Fibroblast of skin of scalp (primary cell): ENCODE results near the gene HYOU1.
"Not testable (repeated sequence)": the region's sequence is repeated elsewhere in the genome, so short reads cannot be mapped to it uniquely, and the experiment has no call there.

ENCODE experiments used
- DNase-seq: peaks from one replicate; pipeline ENCODE4 v3.0.0-alpha.2; 2013

Gene HYOU1

DNA sequence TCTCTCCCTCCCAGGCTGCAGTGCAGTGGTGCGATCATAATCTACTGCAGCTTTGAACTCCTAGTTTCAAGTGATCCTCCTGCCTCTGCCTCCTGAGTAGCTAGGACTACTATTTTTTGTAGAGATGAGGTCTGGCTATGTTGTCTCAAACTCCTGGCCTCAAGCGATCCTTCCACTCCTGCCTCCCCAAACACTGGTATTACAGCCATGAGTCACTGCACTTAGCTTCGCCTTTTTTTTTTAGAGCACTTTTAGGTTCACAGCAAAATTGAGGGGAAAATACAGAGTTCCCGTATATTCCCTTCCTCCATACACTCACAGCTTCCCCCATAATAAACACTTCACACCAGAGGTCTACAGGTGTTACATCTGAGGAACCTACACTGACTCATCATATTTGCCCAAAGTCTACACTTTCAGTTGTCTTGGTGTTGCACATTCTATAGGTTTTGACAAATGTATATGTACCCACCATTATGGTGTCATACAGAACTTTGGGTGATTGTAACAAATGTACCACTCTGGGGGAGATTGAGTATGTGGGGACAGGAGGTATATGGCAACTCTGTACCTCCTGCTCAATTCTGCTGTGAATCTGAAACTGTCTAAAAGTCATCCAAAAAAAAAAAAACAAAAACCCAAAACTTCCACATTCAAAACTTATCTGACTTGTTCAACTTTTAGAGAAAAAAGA is 15.0 kb downstream of the HYOU1 start:
- DNase-seq = no peak

DNA sequence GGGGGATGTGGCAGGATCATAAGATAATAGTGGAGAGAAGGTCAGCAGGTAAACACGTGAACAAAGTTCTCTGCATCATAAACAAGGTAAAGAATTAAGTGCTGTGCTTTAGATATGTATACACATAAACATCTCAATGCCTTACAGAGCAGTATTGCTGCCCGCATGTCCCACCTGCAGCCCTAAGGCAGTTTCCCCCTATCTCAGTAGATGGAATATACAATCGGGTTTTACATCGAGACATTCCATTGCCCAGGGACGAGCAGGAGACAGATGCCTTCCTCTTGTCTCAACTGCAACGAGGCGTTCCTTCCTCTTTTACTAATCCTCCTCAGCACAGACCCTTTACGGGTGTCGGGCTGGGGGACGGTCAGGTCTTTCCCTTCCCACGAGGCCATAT is 17.5 kb downstream of the HYOU1 start:
- not testable (repeated sequence) for DNase-seq

DNA sequence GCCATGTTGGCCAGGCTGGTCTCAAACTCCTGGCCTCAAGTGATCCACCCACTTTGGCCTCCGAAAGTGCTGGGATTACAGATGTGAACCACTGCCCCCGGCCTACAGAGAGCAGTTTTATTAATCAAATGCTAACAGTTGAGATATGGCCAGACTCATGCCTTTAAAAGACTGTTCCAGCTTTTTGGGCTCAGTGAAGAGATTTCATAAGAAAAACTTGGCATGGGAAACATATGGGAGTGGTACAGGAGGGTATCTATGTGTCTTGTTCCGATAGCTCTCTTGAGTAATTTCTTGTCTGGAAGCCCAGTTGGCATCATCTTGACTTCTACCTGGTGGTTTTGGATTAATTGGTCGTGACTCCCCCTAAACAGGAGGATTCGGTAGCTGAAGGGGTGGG is 18.1 kb downstream of the HYOU1 start:
- no peak for DNase-seq

DNA sequence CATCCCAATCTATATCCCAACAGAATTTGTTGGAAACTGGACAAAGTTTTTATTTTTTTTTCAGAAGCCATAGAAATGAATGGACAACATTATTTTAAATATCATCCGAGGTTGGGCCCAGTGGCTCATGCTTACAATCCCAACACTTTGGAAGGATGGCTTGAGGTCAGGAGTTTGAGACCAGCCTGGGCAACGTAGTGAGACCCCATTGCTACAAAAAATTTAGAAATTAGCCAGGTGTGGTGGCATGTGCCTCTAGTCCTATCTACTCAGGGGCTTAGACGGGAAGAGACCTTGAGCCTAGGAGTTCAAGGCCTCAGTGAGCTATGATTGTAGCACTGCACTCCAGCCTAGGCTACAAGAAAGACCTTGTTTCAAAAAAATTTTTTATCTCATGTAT is 22.2 kb downstream of the HYOU1 start:
- DNase-seq = no peak

DNA sequence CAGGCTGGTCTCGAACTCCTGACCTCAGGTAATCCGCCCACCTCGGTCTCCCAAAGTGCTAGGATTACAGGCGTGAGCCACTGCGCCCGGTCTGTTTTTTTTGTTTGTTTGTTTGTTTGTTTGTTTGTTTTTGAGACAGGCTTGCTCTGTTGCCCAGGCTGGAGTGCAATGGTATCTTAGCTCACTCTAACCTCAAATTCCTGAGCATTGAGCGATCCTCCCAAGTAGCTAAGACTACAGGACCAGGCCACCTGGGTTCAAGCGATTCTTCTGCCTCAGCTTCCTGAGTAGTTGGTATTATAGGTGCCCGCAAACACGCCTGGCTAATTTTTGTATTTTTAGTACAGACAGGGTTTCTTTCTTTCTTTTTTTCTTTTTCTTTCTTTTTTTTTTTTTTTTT is 23.6 kb downstream of the HYOU1 start:
- DNase-seq = not testable (repeated sequence)

DNA sequence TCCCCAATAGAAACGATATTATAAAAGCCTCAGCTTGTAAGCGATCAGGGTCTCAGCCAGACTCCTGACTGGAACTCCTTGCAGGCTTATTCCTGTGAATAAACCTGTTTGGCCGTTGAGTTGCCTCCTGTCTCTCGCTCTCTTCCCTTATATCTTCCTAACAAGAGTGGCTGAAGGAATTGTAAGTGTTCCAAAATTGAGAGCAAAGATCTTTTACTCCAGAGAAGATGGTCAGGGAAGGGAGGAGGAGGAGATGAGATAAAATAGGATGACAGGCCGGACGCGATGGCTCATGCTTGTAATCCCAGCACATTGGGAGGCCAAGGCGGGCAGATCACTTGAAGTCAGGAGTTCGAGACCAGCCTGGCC is 25.1 kb downstream of the HYOU1 start:
- no peak for DNase-seq

DNA sequence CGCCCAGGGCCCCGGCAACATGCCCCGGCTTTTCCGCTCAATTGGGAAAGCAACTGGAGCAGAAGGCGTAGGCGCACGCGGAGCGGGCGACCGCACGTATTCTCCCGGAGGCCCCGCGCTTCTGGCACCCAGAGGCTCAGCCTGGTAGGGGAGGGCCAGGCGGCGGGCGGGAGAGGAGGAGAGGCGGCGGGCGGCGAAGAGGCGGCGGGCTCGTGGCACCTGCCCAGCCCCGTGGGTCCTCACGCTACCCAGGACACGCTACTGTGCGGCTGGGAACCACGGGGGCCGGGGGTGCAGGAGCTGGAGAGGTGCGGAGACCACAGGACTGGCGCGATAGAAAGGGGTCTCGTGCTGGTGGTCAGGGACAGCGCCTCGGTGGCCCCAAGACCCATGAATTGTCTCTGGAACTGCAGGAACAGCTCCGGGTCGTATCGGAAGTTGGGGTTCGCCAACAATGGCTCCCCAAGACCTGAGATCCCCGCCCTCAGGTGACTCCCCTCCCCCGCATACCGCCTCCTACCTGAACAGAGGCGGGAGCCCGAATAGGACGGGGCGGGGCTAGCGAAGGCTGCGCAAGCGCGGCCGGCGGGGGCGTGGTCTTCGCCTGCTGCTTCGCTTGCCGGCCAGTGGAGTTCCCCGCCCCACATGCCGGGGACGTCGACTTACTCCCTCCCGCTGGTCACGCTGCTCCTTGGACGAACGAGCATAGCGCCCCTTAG is 26.5 kb downstream of the HYOU1 start, which contains the start of gene SLC37A4:
Gene SLC37A4, minus strand, starts transcription at position 549 of the 719 bp plus-strand sequence.
- peak; percentile 97 for DNase-seq

DNA sequence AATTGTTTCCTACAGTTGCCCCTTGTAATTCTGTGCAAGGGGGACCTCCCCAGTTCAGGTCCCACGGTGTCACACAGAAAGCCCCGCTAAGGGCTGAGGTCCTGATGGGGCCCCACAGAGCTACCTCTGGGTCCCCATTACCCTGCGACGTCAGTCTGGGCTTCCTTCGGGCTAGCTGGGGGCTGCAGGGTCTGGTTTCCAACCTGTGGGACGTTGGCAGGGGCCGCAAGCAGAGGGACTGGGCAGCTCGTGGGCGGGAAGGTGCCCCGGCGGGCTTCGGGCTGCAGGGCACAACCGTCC is 27.0 kb downstream of the HYOU1 start:
- DNase-seq = no peak

DNA sequence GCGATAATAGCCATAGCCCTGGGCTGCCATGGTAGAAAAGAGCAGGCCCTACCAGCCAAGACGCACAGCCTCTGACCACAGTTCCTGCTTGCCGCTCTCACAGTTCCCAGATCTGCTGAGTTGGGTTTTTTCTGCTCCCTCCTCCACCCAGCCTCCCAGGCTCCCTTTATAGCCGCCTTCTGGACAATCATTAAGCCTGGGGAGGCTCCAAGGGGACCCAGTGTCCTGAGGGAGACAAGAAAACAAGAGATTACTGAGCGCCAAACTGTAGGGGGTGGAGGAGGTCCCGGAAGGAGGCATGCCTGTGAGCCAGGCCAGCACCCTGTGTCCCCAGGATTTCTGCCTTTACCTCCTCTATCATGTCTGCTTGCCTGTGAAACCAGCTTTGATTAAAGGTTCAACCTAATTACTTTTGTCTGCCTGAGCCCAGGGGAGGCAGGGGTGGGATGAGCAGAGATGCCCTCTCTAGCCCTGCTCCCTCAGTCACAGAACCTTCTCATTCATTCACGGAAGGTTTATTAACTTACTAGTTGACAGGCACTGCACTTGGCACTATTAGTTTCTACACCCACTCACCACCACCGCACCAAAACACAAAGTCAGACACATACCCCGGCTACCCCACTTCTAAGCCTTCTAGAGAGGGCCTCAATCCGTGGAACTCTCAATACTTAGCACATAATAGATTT is 27.5 kb downstream of the HYOU1 start:
- DNase-seq = no peak

DNA sequence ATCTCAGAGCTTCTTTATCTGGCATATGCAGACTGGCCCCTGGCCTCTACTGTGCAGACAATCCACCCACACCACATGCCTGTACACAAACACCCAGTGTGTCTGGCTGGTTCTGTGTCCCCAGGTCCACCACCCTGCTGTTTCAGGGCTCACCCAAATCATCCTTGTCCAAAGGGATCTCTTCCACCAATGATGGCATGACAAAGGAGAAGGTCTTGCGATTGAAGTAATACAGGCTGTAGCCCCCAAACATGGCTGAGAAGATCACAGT is 28.0 kb downstream of the HYOU1 start:
- no peak for DNase-seq

DNA sequence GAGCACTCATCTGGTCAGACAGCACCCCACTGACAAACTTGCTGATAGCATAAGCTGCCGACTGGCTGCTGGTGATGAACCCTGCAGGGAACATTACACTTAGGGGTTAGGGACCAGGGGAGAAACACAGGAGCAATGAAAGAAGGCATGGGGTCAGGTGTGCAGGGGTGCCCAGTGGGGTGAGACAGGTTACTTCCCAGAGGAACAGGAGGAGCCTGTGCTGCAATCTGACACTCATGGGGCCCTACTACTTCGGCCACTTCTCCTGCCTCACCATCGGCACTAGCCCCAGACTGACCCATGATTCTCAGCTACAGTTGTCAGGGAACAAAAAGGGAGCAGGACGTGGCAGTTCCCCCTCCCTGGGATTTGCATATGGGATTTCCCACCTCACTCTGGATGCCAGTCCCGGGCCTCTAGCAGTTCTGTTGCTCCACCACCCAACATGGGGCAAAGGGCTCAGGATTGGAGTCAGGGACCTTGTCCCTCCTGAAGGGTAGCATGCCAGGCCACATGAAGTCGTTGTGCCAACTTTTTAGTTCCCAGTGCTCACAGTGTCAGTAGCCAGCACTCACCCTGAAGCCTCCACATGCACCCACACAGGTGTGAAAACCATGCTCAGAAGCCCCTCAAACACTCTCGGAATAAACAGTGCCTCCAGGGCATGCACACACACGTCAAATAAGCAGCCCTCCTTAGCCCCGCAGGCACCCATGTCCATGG is 28.5 kb downstream of the HYOU1 start:
- no peak for DNase-seq

DNA sequence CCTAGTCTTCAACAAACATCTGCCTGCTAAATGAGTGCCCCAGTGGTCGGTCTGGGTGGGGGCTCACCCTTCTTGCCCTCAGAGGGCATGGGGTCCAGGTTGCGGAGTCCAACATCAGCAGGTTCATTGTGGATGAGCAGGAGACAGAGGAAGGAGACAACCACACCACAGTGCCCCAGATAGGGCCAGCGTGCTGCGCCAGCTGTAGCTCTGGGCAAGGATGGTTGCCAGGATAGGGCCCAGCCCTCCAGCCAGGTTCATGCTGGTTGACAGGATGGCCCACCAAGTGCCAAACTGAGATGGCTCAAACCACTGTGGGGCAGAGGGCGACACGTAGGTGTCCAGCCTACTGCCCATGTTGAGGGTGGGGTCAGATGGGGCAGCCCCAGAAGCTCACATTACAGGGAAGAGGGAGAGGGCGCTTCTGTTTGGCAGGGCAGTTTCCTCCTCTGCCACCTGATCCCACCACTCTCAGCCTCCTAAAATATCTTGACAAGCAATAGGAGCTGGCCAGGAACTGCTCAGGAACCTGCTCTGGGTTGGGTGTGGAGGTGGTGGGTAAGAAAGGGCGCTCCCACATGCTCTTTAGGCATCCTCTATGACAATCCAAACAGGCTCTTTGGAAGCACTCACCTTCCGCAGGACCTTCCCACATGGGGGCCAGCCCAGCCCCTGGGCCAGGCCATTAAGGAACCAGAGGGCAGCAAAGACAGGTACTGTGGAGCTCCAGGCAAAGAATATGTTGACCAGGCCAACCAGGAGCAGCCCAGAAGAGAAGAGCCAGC is 29.3 kb downstream of the HYOU1 start:
- DNase-seq = no peak

DNA sequence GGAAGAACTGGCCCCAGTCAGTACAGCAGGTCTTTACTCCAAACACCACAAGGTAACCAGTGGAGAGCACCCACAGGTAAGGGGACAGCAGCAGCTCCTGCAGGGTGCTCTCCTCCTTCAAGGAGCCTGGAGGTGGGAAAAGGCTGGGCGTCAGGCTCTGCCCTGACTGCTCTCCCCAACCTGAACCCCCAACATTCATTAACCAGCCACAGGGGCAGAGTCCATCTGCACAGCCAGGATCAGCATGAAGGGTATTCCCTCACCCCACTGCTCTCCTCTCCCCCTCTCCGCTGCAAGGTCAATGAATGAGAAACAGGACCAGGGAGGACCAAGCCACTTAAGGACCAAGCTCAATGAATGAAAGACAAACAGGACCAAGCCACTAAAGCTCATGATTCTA is 30.0 kb downstream of the HYOU1 start:
- no peak for DNase-seq

DNA sequence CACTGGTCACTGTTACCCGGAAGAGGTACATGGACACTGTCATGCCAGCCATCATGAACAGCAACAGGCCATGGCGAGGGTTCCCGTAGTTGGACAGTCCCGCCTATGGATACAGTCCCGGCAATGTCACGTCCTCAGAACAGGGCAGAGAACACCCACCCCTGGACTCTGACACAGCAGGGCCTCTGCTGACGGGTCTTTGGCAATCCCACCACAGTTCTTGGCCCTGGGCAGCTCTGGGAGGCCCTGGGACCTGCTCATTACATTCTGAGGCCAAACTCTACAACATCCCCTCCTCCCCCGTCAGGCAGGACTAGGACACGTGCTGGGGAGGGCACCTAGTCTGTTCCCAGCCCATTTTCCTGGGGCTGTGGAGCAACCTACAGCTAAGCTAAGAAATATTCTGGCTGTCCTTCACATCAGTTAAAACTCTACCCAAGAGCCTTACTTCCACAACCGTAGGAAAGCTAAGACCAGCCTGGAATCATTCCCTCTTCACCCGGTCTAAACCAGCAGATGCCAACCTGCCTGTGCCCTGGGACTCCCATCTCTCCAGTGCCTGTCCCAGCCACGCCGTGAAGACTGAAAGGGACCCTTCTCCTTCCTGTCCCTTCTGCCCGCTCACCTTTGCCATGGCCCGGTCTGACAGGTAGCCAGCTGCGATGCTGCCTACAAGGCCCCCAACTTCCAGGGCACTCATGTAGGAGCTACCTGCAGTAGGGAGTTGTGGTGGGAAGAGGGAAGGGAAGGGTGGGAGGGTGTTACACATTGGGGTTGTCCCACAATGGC is 30.8 kb downstream of the HYOU1 start:
- DNase-seq = no peak

DNA sequence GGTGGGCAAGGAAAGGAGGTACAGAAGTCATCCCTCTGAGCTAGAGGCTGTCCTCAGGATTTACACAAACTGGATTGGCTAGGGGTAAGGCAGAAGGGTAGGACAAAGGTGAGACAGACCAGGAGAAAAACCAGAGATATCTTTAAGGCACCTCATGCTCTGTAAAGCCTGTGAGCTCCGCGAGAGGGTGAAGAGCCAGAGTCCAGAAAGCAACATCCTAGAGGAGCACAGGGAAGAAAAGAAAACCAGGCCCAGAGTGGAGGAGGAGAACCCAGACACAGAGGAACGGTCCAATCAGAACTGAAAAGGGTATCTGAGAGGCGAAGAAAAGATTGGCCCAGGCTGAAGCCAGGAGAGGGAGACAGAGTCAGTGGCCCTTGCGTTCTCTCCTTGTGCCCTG is 31.5 kb downstream of the HYOU1 start:
- no peak for DNase-seq

DNA sequence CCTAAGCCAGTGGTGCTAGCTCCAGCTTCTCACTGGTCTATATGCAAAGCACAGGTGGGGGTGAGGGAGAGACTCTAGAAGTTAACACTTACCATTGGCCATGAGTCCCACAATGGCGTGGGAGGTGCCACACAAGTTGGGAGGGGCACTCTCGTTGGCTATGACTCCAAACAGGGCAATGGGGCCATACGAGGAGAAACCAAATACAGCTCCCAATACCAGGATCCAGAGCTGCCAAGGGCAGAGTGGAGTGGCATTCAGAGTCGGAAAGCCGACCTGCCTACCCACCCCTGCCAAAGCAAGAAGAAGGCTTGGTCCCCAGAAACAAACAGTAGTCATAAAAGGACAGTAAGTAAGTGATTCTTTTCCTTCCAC is 31.9 kb downstream of the HYOU1 start:
- no peak for DNase-seq

DNA sequence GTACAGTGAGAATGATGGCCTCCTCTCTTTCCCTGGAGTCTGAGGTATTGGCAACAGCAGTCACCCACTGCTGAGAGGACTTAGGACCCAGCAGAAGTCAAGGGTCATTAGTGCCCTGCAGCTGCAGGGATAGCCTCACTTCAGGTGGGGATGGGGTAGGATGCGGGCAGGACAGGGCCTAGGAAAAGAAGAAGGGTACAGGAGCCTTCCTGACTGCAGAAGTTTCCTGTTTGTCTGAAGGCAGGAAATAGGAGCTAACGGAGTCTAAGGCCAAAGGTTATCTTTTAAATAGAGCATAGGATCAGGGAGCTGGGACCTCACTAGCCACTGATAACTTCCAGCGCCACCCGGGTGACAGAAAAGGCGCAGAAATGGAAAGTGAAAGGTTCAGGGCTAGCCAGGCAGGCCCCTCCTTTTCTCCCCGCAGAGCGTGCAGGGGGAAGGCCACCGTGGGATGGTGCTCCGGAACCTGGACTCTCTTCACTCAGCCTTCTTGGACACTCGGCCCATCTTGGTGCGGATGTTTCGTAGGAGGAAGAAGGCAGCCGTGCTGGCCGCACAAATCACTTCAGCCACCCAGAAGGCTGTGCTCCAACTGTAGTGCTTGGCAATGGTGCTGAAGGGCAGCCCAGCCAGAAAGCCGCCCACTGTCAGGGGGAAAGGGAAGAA is 32.4 kb downstream of the HYOU1 start:
- no peak for DNase-seq

DNA sequence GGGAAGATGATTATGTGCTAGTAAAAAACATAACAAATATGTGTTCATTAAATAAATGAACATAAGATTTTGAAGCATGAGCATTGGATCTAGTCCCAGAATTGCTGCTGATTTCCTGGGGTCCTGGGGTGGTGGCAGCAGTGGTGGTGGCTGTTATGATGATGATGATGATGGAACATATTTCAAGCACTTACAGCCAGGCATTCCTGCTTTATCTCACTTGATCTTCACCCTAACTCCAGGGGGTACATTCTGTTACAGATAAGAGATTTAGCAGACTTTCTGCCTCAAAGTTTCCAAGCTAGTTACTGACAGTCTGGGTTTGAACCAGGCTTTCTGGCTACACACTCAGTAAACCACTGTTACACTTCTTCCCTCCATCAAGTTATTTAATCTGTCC is 33.3 kb downstream of the HYOU1 start:
- peak; percentile 17 for DNase-seq

DNA sequence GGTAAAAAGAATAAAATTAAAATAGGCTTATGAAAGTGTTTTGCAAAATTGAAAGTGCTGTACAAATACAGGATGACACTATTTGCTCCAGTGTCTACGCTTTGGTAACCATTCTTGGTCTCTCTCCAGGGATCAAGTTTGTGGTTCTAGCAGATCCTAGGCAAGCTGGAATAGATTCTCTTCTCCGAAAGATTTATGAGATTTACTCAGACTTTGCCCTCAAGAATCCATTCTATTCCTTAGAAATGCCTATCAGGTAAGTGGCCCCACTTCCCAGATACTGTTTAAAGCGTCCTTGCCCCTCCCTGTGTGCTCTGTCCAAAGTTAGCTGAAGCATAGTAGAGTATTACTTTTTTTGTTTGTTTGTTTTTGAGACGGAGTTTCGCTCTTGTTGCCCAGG is 35.4 kb downstream of the HYOU1 start:
- no peak for DNase-seq

DNA sequence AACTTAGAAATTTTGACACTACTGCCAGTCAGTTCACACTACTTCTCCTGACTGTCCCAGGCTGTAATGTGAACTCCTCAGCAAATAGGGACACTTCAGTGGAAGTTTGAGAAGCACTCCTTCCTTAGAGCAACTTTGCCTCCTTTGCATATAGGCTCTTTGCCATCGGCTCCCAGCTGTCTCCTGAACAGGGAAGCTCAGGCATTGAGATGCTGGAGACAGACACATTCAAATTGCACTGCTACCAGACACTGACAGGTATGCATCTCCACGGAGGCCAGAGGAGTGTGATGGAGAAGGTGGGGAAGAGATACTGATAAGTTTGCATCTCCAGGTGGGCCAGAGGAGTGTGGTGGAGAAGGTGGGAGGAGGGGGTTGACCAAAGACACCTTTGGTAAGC is 37.0 kb downstream of the HYOU1 start:
- no peak for DNase-seq
